HCT116 (cell line): ENCODE results near the gene CARNS1. TPM values are rescaled to one million over a fixed set of nuclear protein-coding genes. Genes with fewer than 3 reads are reported as not detected.

Experiments
- ATAC-seq: fragments of 200-7000 bp; cut with Tn5 transposase; 2 replicates; pipeline ENCODE4 v1.9.1; 2020; ENCODE audit warnings: mild to moderate bottlenecking, moderate library complexity
- Bru-seq: library from RNA; stranded (reverse); fragments of 400-500 nt; gene quantifications from one replicate; lab custom pipeline; 2021; lab: Mats Ljungman, UMichigan
- BruChase-seq, 2 experiments: library from RNA; stranded (reverse); fragments of 400-500 nt; gene quantifications; one replicate each; lab custom pipeline; 2021; lab: Mats Ljungman, UMichigan
- BruUV-seq: library from RNA; stranded (reverse); fragments of 400-500 nt; replicated peaks from 2 replicates; lab custom pipeline; 2021; lab: Mats Ljungman, UMichigan
- CTCF ChIA-PET: fragments of 300-600 bp; sonication (Branson Sonifier 250); formaldehyde crosslinking; loops from one replicate; lab custom pipeline; 2021; ENCODE audit warnings: antibody characterized with exemption; lab: Charles Lee
- POLR2A ChIA-PET: fragments of 300-600, 350-600 bp; sonication (Branson Sonifier 250); formaldehyde crosslinking; loops from one replicate; lab custom pipeline; 2021; ENCODE audit warnings: antibody characterized with exemption; lab: Charles Lee
- RAD21 ChIA-PET, 2 experiments: fragments of 300-600 bp; sonication (Branson Sonifier 250); formaldehyde crosslinking; loops; one replicate each; lab custom pipeline; 2023; ENCODE audit warnings: low total read pairs in 2 of 2; ENCODE audit not compliant: uncharacterized antibody in 2 of 2, unreplicated experiment in 2 of 2, low non-redundant PET in 1 of 2; lab: Charles Lee
- DNase-seq: peaks from one replicate; pipeline ENCODE4 v3.0.0-alpha.2; 2010; ENCODE audit warnings: low read depth, low spot score
- H2AFZ ChIP-seq: fragments of 200-600 bp; shearing (Covaris generic), sonication (generic); 2 replicates; pipeline ENCODE4 v1.6.1; 2017; ENCODE audit warnings: low read depth, mixed run types, mixed read lengths, antibody characterized with exemption, low read length; ENCODE audit not compliant: poor library complexity, severe bottlenecking
- H3K27ac ChIP-seq: 2 replicates; pipeline ENCODE4 v1.5.1; 2012; ENCODE audit warnings: low read depth, low read length
- H3K27me3 ChIP-seq: fragments of 200-600 bp; sonication (generic); 2 replicates; pipeline ENCODE4 v1.6.1; 2016; ENCODE audit warnings: mixed run types, low read length, mixed read lengths; ENCODE audit not compliant: insufficient read depth
- H3K36me3 ChIP-seq, 2 experiments: fragments of 200-500 bp in 1 of 2; fragments of 200-600 bp in 1 of 2; sonication (Bioruptor generic) in 1 of 2; sonication (generic) in 1 of 2; 2 replicates each; pipeline versions ENCODE4 v1.5.1 to v1.6.1; 2014 to 2016; ENCODE audit warnings: low read length in 2 of 2, inconsistent platforms in 1 of 2, mixed read lengths in 1 of 2, mixed run types in 1 of 2; ENCODE audit not compliant: insufficient read depth in 2 of 2, control insufficient read depth in 1 of 2
- H3K4me1 ChIP-seq, 2 experiments: fragments of 200-600 bp in 1 of 2; sonication (generic) in 1 of 2; 2 replicates each; pipeline versions ENCODE4 v1.5.1 to v1.6.1; 2012 to 2017; ENCODE audit warnings: low read length in 2 of 2, inconsistent platforms in 1 of 2, mild to moderate bottlenecking in 1 of 2, mixed read lengths in 1 of 2, mixed run types in 1 of 2, moderate library complexity in 1 of 2; ENCODE audit not compliant: insufficient read depth in 2 of 2, control insufficient read depth in 1 of 2
- H3K4me2 ChIP-seq: fragments of 200-600 bp; sonication (generic); 2 replicates; pipeline ENCODE4 v1.6.1; 2017; ENCODE audit warnings: mixed run types, low read length, mixed read lengths
- H3K4me3 ChIP-seq, 2 experiments: fragments of 200-600 bp in 1 of 2; sonication (generic) in 1 of 2; replicated peaks in 1 of 2; 2 replicates each; pipeline ENCODE4 v1.5.1; 2011 to 2016; ENCODE audit warnings: low read length in 2 of 2, control low read depth in 1 of 2, low read depth in 1 of 2, mild to moderate bottlenecking in 1 of 2, mixed read lengths in 1 of 2, mixed run types in 1 of 2
- H3K79me2 ChIP-seq: fragments of 200-600 bp; sonication (generic); 2 replicates; pipeline ENCODE4 v1.6.1; 2017; ENCODE audit warnings: mild to moderate bottlenecking, mixed run types, low read length, moderate library complexity, mixed read lengths; ENCODE audit not compliant: insufficient read depth
- H3K9ac ChIP-seq: fragments of 200-600 bp; sonication (generic); 2 replicates; pipeline ENCODE4 v1.6.1; 2016; ENCODE audit warnings: low read length, mixed read lengths
- H3K9me2 ChIP-seq: fragments of 200-600 bp; sonication (generic), shearing (Covaris generic); 2 replicates; pipeline ENCODE4 v1.6.1; 2017; ENCODE audit warnings: mixed run types, mild to moderate bottlenecking, moderate library complexity; ENCODE audit not compliant: insufficient read depth
- H3K9me3 ChIP-seq, 2 experiments: fragments of 200-500 bp in 1 of 2; fragments of 200-600 bp in 1 of 2; sonication (Bioruptor generic) in 1 of 2; sonication (generic) in 1 of 2; 2 replicates each; pipeline ENCODE4 v1.6.1; 2014 to 2017; ENCODE audit warnings: low read length in 2 of 2, mixed read lengths in 2 of 2, inconsistent platforms in 1 of 2, low read depth in 1 of 2, mild to moderate bottlenecking in 1 of 2, mixed run types in 1 of 2, moderate library complexity in 1 of 2; ENCODE audit not compliant: control insufficient read depth in 1 of 2, insufficient read depth in 1 of 2
- H4K20me1 ChIP-seq: fragments of 200-600 bp; sonication (generic), shearing (Covaris generic); 2 replicates; pipeline ENCODE4 v1.6.1; 2017; ENCODE audit warnings: mixed run types, mild to moderate bottlenecking, moderate library complexity; ENCODE audit not compliant: insufficient read depth
- EGR1 ChIP-seq: IDR thresholded peaks from 2 replicates; pipeline ENCODE4 v1.6.1; 2012; ENCODE audit warnings: low read depth
- ELF1 ChIP-seq: IDR thresholded peaks from 2 replicates; pipeline ENCODE4 v1.6.1; 2012; ENCODE audit warnings: low read depth, borderline replicate concordance
- EZH2 ChIP-seq: fragments of 200-600 bp; sonication (generic); IDR thresholded peaks from 2 replicates; pipeline ENCODE4 v1.6.1; 2017; ENCODE audit warnings: antibody characterized with exemption, mixed run types
- EZH2phosphoT487 ChIP-seq: fragments of 200-600 bp; IDR thresholded peaks from 2 replicates; pipeline ENCODE4 v1.6.1; 2018; ENCODE audit warnings: antibody characterized with exemption, borderline replicate concordance
- FOSL1 ChIP-seq: IDR thresholded peaks from 2 replicates; pipeline ENCODE4 v1.6.1; 2012; ENCODE audit warnings: low read depth
- POLR2AphosphoS5 ChIP-seq: IDR thresholded peaks from 2 replicates; pipeline ENCODE4 v1.6.1; 2011; ENCODE audit warnings: mild to moderate bottlenecking, low read depth, low read length, moderate library complexity
- REST ChIP-seq: IDR thresholded peaks from 2 replicates; pipeline ENCODE4 v1.6.1; 2012; ENCODE audit warnings: low read depth
- SIN3A ChIP-seq: IDR thresholded peaks from 2 replicates; pipeline ENCODE4 v1.6.1; 2012; ENCODE audit warnings: low read depth
- TCF7L2 ChIP-seq: IDR thresholded peaks from 2 replicates; pipeline ENCODE4 v1.7.0; 2011; ENCODE audit warnings: borderline replicate concordance, inconsistent platforms; ENCODE audit not compliant: insufficient read depth, insufficient read length; ENCODE audit errors: extremely low read depth
- ZBTB33 ChIP-seq: IDR thresholded peaks from 2 replicates; pipeline ENCODE4 v1.6.1; 2011; ENCODE audit warnings: mild to moderate bottlenecking, low read length, moderate library complexity; ENCODE audit not compliant: insufficient replicate concordance; ENCODE audit errors: extremely low read depth
- ZFX ChIP-seq: fragments of 450-650 bp; IDR thresholded peaks from 2 replicates; pipeline ENCODE4 v1.6.1; 2017
- intact Hi-C: fragments of 100-400 bp; cut with micrococcal nuclease; formaldehyde crosslinking; loops from 2 replicates; pipeline ENCODE4 v1.10.0; 2022
- long read RNA-seq: library from polyadenylated mRNA; unstranded; transcript quantifications from one replicate; pipeline ENCODE4 v2.0.0, GENCODE V29; 2021; ENCODE audit not compliant: unreplicated experiment
- polyA plus RNA-seq: library from polyadenylated mRNA; unstranded; fragments of >200 nt; gene quantifications from 2 replicates; pipeline ENCODE4 v1.2.1, GENCODE V29; 2012; ENCODE audit warnings: missing spikeins
- total RNA-seq: library from RNA; stranded (reverse); gene quantifications from one replicate; pipeline ENCODE4 v1.2.1, GENCODE V29; 2021; ENCODE audit not compliant: unreplicated experiment

CARNS1 gene
- total RNA-seq (1.0 TPM), Bru-seq, nascent RNA (percentile 33 among the genes with signal in this experiment), BruChase-seq, experiment 1, labeled RNA remaining after a 6-hour chase (percentile 31 among the genes with signal in this experiment), BruChase-seq, experiment 2, labeled RNA remaining after a 2-hour chase (percentile 32 among the genes with signal in this experiment)
- 0.71 and 0.88 TPM in 2 replicates for polyA plus RNA-seq
- long read RNA-seq, partial matches to known transcripts = 1 of 3 reads
- long read RNA-seq, other reads (novel, unspliced or antisense) = 2 of 3 reads

- Histone ChIP-seq H3K27ac (peak within 1 kb of the TSS; percentile 18; the same call in 1 of the 2 replicates), H3K9me3 (no peaks in the 10 kb centered on the region), H2AFZ (no peak within 1 kb of the TSS), H3K36me3 (no peaks in the 10 kb centered on the region), H3K79me2 (no peaks in the 10 kb centered on the region), H4K20me1 (no peaks in the 10 kb centered on the region), H3K9me2 (no peaks in the 10 kb centered on the region), H3K27me3 (no peaks in the 10 kb centered on the region), H3K4me3 (peak within 1 kb of the TSS; percentile 40 to 56), H3K4me2 (peak within 1 kb of the TSS; percentile 81), H3K9ac (peak within 1 kb of the TSS; percentile 52), H3K4me1 (peaks cover 19 to 39% of the 10 kb centered on the region in 2 experiments; a peak in 3 of 4 replicates)
- CTCF ChIA-PET = no interaction called here
- TF ChIP-seq ZFX (no peak), EZH2phosphoT487 (no peak), REST (no peak), SIN3A (no peak), POLR2AphosphoS5 (no peak), EZH2 (no peak), EGR1 (no peak), FOSL1 (no peak), ZBTB33 (no peak), ELF1 (no peak), TCF7L2 (no peak)
- POLR2A ChIA-PET = no interaction called here
- peak; percentile 28 for ATAC-seq
- no peak for DNase-seq
- intact Hi-C loops = no loop called here
- BruUV-seq = no TSS peak
- RAD21 ChIA-PET = interaction anchor here in 1 of 2 experiments (0.7 kb wide), 1 partner anchor 131 kb away, joined by 9 read pairs; no protein-coding TSS in a partner anchor
Measured at GRCh38 chr11:67415501-67416304, at the start of gene CARNS1. Gene CARNS1 (plus strand): TSS chr11:67415678. CDS start chr11:67416200, 522 bp downstream.
